Karpas-422 (cell line): Measurements from ENCODE around the gene AHDC1. TPM values are rescaled to one million over a fixed set of nuclear protein-coding genes. Genes with fewer than 3 reads are reported as not detected.

Experiments
- DNase-seq: peaks from one replicate; pipeline ENCODE4 v3.0.0-alpha.2; 2015
- H2AFZ ChIP-seq: fragments of 200-600 bp; sonication (generic); 2 replicates; pipeline ENCODE4 v1.6.1; 2014; ENCODE audit warnings: antibody characterized with exemption, low read length, mixed read lengths
- H3K27ac ChIP-seq: fragments of 200-600 bp; sonication (generic); 2 replicates; pipeline ENCODE4 v1.5.1; 2014; ENCODE audit warnings: mild to moderate bottlenecking, low read length, moderate library complexity
- H3K27me3 ChIP-seq: fragments of 200-600 bp; sonication (generic); 2 replicates; pipeline ENCODE4 v1.6.1; 2014; ENCODE audit warnings: low read length, mixed read lengths
- H3K36me3 ChIP-seq: fragments of 200-600 bp; sonication (generic); 2 replicates; pipeline ENCODE4 v1.6.1; 2014; ENCODE audit warnings: low read length, mixed read lengths; ENCODE audit not compliant: insufficient read depth
- H3K4me1 ChIP-seq: fragments of 200-600 bp; sonication (generic); 2 replicates; pipeline ENCODE4 v1.6.1; 2014; ENCODE audit warnings: mild to moderate bottlenecking, low read length, mixed read lengths
- H3K4me2 ChIP-seq: fragments of 200-600 bp; sonication (generic); 2 replicates; pipeline ENCODE4 v1.6.1; 2014; ENCODE audit warnings: low read length, low read depth, mild to moderate bottlenecking; ENCODE audit not compliant: poor library complexity, severe bottlenecking
- H3K4me3 ChIP-seq: fragments of 200-600 bp; sonication (generic); 2 replicates; pipeline ENCODE4 v1.5.1; 2014; ENCODE audit warnings: mild to moderate bottlenecking, antibody characterized with exemption, low read length, mixed read lengths
- H3K79me2 ChIP-seq: fragments of 200-600 bp; sonication (generic); 2 replicates; pipeline ENCODE4 v1.6.1; 2014; ENCODE audit warnings: mild to moderate bottlenecking, low read length, mixed read lengths
- H3K9ac ChIP-seq: fragments of 200-600 bp; sonication (generic); 2 replicates; pipeline ENCODE4 v1.6.0; 2014; ENCODE audit warnings: low read length
- H3K9me2 ChIP-seq: fragments of 200-600 bp; sonication (generic), shearing (Covaris generic); replicated peaks from 2 replicates; pipeline ENCODE4 v1.6.0; 2014; ENCODE audit warnings: mild to moderate bottlenecking, low read length, moderate library complexity; ENCODE audit not compliant: insufficient read depth
- H3K9me3 ChIP-seq: fragments of 300-700, 200-600 bp; sonication (generic); 2 replicates; pipeline ENCODE4 v1.6.1; 2014; ENCODE audit warnings: low read length, mixed read lengths
- H4K20me1 ChIP-seq: fragments of 200-600 bp; sonication (generic); 2 replicates; pipeline ENCODE4 v1.6.1; 2014; ENCODE audit warnings: mild to moderate bottlenecking, antibody characterized with exemption, low read length, low read depth; ENCODE audit not compliant: insufficient read depth
- total RNA-seq: library from RNA; depleted of rRNA; stranded (reverse); fragments of >200 nt; shearing (Covaris generic); gene quantifications from 2 replicates; pipeline ENCODE4 v1.2.3, GENCODE V29; 2014; ENCODE audit warnings: low replicate concordance

The AHDC1 gene
- total RNA-seq, 1 experiment from 2014 or later = 2.2 TPM

DNA sequence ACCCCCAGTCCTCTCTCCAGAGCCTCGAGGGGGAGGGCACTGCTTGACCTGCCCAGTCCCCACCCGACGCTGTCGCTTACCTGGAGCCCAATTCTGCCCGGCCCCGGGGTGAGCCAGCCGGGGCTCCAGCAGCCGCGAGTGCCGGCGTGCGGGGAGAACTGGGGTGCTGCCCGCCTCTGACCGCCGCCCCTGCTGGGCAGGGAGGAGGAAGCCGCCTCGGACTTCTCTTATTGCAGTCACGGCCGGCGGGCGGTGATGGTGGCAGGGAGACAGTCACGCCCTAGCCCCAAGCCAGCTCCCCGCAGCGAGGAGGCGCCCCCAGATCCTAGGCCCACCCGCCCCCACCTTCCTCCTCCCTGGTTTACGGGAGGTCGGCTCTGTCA lies 31.0 kb upstream of the AHDC1 start, which contains the start of gene FGR:
FGR (minus strand) TSS at position 201 of the 383 bp plus-strand sequence. CDS start 11,269 bp downstream, outside the sequence.
- H3K27me3 ChIP-seq = no peaks in the 10 kb centered on the region
- H3K79me2 ChIP-seq = no peaks in the 10 kb centered on the region
- H3K4me3 ChIP-seq = peak within 1 kb of the TSS; percentile 28; the same call in 1 of the 2 replicates
- no peak within 1 kb of the TSS for H3K27ac ChIP-seq
- peak within 1 kb of the TSS; percentile 28; the same call in 1 of the 2 replicates for H3K9ac ChIP-seq
- H3K4me1 ChIP-seq = peaks cover 46% of the 10 kb centered on the region
- no peak for DNase-seq
- no peak within 1 kb of the TSS for H2AFZ ChIP-seq
- H3K9me3 ChIP-seq = no peaks in the 10 kb centered on the region
- H3K36me3 ChIP-seq = no peaks in the 10 kb centered on the region
- no peaks in the 10 kb centered on the region for H4K20me1 ChIP-seq
- no peaks in the 10 kb centered on the region for H3K9me2 ChIP-seq
- peak within 1 kb of the TSS; percentile 45 for H3K4me2 ChIP-seq

DNA sequence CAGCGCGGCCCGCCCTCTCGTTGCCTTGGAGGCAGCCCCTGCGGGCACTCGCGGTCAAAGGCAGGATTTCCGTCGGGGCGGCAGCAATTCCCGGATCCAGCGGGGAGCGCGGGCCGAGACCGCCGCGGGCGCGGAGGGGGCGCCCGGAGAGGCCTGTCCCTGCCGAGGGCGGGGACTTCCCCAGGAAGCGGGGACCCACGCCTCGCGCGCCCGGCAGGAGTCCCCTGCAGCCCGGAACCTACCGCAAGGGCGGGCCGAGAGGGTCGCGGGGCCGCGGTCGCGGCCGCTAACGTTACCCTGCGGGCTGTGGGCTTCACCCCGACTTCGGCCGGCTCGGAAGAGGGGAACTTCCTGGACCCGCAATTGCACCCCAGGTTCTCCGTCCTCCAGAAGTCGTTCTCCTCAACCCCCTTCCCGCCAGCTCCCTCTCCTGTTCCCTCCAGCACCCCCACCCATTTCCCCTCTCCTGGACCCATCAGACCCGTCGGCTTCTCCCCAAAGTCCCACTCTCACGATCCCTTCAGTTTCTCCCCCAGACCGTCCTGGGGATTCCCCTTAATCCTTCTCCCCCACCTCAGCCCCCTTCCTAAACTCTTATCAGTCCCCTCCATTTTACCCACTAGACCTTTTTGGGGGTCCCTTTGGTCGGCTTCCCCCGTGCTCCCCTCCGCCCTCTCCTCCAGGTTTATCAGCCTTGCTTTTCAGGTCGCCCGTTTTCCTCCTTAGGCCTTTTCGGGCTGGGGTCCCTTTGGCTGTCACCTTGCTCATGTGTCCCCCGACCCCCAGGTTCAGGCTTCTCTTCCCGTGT lies 30.4 kb upstream of the AHDC1 start:
- Histone ChIP-seq H3K4me2 (peak overlapping the region; percentile 45), H3K36me3 (no peaks in the 10 kb centered on the region), H3K9me3 (no peaks in the 10 kb centered on the region), H2AFZ (no peak overlapping the region), H3K9me2 (no peaks in the 10 kb centered on the region), H3K4me1 (peaks cover 52% of the 10 kb centered on the region), H3K9ac (peak overlapping the region; percentile 28; the same call in 1 of the 2 replicates), H3K27me3 (no peaks in the 10 kb centered on the region), H3K79me2 (no peaks in the 10 kb centered on the region), H4K20me1 (no peaks in the 10 kb centered on the region), H3K27ac (no peak overlapping the region), H3K4me3 (peak overlapping the region; percentile 28; the same call in 1 of the 2 replicates)
- DNase-seq = no peak

DNA sequence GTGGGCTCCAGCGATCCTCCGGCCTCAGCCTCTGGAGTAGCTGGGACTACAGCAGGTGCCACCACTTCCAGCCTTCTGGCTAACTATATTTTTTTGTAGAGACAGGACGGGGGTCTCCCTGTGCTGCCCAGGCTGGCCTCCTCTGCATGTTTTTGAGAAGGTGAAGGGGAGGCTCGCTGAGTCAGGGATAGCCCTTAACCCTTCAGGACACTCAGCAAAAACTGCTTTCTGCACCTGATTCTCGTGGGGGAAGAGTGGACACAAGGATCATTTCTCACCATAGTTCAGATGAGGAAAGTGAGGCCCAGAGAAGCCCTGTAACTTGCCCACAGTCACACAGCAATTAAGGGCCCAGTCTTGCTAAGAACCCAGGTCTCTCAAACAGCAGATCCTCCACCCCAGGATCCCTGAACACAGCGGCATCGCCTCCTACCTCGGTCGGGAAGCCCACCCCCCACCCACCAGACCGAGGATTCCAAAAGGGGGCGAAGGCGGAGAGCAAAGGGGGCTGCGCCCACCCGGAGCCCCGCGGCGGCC lies 29.8 kb upstream of the AHDC1 start:
- no peaks in the 10 kb centered on the region for H3K79me2 ChIP-seq
- peak overlapping the region; percentile 45 for H3K4me2 ChIP-seq
- H3K9ac ChIP-seq = peak overlapping the region; percentile 28
- no peak overlapping the region for H3K27ac ChIP-seq
- no peaks in the 10 kb centered on the region for H3K9me3 ChIP-seq
- peaks cover 59% of the 10 kb centered on the region for H3K4me1 ChIP-seq
- H2AFZ ChIP-seq = no peak overlapping the region
- H4K20me1 ChIP-seq = no peaks in the 10 kb centered on the region
- H3K4me3 ChIP-seq = peak overlapping the region; percentile 28; the same call in 1 of the 2 replicates
- no peaks in the 10 kb centered on the region for H3K27me3 ChIP-seq
- H3K9me2 ChIP-seq = no peaks in the 10 kb centered on the region
- no peak for DNase-seq
- H3K36me3 ChIP-seq = no peaks in the 10 kb centered on the region

DNA sequence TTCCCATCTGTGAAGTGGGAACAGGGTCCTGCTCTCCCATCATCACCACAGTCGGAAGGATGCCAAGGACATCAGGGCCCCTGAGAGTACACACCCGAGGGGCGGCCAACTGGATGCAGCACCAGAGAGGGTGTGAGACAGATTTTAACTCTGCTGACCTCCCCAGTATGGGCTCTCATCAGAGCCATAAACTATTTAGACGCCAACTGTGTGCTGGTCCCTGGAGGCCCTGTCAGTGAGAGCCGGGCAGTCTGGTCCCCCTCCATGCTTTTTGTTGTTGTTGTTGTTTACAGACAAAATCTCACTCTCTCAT lies 29.3 kb upstream of the AHDC1 start:
- Histone ChIP-seq H3K27me3 (no peaks in the 10 kb centered on the region), H3K79me2 (no peaks in the 10 kb centered on the region), H3K36me3 (no peaks in the 10 kb centered on the region), H3K4me2 (peak overlapping the region; percentile 82), H3K27ac (no peak overlapping the region), H3K4me1 (peaks cover 63% of the 10 kb centered on the region), H3K9ac (peak overlapping the region; percentile 93), H3K9me2 (no peaks in the 10 kb centered on the region), H4K20me1 (no peaks in the 10 kb centered on the region), H2AFZ (no peak overlapping the region), H3K9me3 (no peaks in the 10 kb centered on the region), H3K4me3 (peak overlapping the region; percentile 76; the same call in 1 of the 2 replicates)
- DNase-seq = no peak

DNA sequence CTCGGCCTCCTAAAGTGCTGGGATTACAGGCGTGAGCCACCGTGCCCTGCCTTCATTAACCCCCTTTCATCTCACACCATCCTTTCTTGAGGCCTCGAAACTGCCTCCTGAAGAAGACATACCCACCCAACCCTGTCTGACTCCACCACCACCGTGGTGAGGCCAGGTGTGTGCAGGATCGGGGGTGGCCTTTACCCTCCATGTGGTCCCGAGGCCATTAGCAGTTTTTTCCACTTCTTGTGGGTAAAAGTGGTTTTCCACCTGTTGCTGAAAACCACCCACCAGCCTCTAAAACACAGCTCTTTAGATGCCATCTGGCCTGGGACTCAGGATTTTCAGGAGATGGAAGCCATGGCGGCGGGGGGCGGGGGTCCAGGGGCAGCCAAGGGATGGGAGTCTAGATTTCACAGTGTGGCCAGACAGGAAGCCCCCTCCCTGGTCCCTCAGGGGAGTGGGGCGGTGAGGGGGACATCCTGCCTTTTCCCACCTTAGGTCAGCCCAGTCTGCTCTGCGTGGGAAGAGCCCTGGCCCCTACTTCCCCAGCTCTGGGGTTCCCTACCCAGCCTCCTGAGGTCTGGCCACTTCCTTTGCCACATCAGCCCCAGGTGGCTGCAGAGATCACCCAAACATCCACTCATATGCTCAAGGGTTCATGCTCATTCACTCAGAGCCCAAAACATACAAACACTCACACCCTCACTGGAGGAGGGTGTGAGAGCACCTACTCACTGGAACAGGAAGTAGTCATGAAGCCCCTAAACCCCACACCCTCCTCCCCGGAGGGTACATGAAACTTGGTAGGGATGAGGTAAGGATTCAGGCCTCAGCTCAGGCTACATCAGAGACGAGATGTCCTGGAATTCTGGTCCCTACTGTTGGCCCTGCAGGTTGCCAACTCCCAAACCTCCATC lies 28.7 kb upstream of the AHDC1 start:
- no peaks in the 10 kb centered on the region for H3K9me3 ChIP-seq
- H3K27me3 ChIP-seq = no peaks in the 10 kb centered on the region
- peak overlapping the region; percentile 82 for H3K4me2 ChIP-seq
- H3K4me3 ChIP-seq = peak overlapping the region; percentile 76
- H2AFZ ChIP-seq = no peak overlapping the region
- H3K79me2 ChIP-seq = no peaks in the 10 kb centered on the region
- no peaks in the 10 kb centered on the region for H4K20me1 ChIP-seq
- H3K4me1 ChIP-seq = peaks cover 69% of the 10 kb centered on the region
- peak overlapping the region; percentile 93 for H3K9ac ChIP-seq
- H3K27ac ChIP-seq = peak overlapping the region; percentile 98
- no peaks in the 10 kb centered on the region for H3K36me3 ChIP-seq
- H3K9me2 ChIP-seq = no peaks in the 10 kb centered on the region
- peak; percentile 64 for DNase-seq

DNA sequence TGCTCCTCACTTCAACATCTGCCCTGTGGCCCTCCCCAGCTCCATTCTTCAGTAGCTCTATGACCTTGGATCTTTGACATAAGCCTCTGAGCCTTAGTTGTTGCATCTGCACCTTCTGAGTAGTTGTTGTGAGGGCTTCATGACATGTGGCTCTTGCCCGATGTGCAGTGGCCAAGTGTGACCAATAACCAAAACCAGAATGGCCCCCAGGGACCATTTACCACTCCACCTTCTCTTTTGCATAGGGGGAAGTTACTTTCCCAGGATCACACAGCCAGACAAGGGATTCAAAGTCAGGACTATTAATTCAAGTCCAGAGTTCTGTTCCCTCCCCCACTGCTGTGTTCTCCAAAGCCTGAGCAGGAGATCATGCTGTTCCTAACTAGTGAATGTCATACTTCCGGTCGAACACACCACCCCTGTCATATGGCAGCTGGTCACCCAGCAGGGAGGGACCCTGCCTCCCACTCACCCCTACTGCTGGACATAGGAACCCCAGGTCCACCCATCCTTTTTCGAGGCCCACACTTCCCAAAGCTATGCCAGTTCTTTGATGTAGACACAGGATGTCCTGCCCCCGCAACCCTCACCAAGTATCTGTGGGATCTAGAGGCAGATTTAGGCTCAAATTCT lies 27.0 kb upstream of the AHDC1 start:
- Histone ChIP-seq H3K4me3 (peak overlapping the region; percentile 76), H3K4me2 (peak overlapping the region; percentile 82)

DNA sequence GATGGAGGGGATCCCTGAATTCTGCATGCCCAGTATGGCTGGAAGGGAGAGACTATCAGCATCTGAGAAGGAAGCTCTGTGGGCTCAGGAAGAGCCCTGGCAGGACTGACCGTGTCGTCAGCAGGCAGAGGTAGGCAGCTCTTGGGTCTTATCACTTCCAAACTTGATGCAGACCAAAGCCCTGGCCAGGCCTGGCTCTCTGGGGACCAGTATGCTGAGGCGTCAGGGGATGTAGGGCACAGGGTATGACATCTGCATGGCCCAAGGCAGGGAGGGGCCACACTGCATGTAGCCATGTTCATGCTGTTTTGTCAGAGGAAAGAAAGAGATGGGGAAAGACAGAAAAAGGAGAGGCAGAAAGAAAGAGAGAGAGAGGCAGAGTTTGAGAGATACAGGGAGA lies 24.8 kb upstream of the AHDC1 start:
- DNase-seq = peak; percentile 79
- Histone ChIP-seq H4K20me1 (no peaks in the 10 kb centered on the region), H3K79me2 (no peaks in the 10 kb centered on the region), H3K4me1 (peaks cover 93% of the 10 kb centered on the region), H3K27me3 (no peaks in the 10 kb centered on the region), H3K27ac (peak overlapping the region; percentile 98), H3K9ac (peak overlapping the region; percentile 55), H3K4me3 (peak overlapping the region; percentile 40; the same call in 1 of the 2 replicates), H2AFZ (peak overlapping the region; percentile 27; the same call in 1 of the 2 replicates), H3K36me3 (no peaks in the 10 kb centered on the region), H3K9me3 (no peaks in the 10 kb centered on the region), H3K4me2 (peak overlapping the region; percentile 82), H3K9me2 (no peaks in the 10 kb centered on the region)

More for the DNA sequence above, 27.0 kb upstream of the AHDC1 start:
- Histone ChIP-seq H3K27ac (peak overlapping the region; percentile 98), H2AFZ (peak overlapping the region; percentile 21; the same call in 1 of the 2 replicates), H3K9ac (peak overlapping the region; percentile 93), H3K27me3 (no peaks in the 10 kb centered on the region), H3K4me1 (peaks cover 79% of the 10 kb centered on the region), H3K79me2 (no peaks in the 10 kb centered on the region), H3K9me2 (no peaks in the 10 kb centered on the region), H3K9me3 (no peaks in the 10 kb centered on the region), H3K36me3 (no peaks in the 10 kb centered on the region), H4K20me1 (no peaks in the 10 kb centered on the region)
- DNase-seq = peak; percentile 88
